CD4-positive, alpha-beta T cell (primary cell): Measurements from ENCODE around the gene SCLT1. TPM values are rescaled to one million over a fixed set of nuclear protein-coding genes. Genes with fewer than 3 reads are reported as not detected.
A peak's percentile ranks its signal among the peaks of the same experiment; 100 is the strongest.

Source experiments
- ATAC-seq: fragments of 200-7000 bp; cut with Tn5 transposase; one replicate; pipeline ENCODE4 v1.10.0; 2022; ENCODE audit warnings: mild to moderate bottlenecking; ENCODE audit not compliant: poor library complexity
- CTCF ChIA-PET: fragments of 350-600 bp; sonication (Branson Sonifier 250); formaldehyde crosslinking; loops from one replicate; lab custom pipeline; 2021; ENCODE audit warnings: antibody characterized with exemption, inconsistent platforms; lab: Charles Lee
- POLR2A ChIA-PET: fragments of 350-600 bp; sonication (Branson Sonifier 250); formaldehyde crosslinking; loops from one replicate; lab custom pipeline; 2021; ENCODE audit warnings: antibody characterized with exemption, inconsistent platforms; lab: Charles Lee
- DNase-seq, 14 experiments: peaks; one replicate each; pipeline ENCODE4 v3.0.0-alpha.2; 2013 to 2020; ENCODE audit warnings: mixed read lengths in 2 of 14
- H3K27ac ChIP-seq, 2 donors: one replicate each; pipeline versions ENCODE4 v1.5.1 to v1.7.0; 2013; ENCODE audit warnings: low read length in 2 of 2, low read depth in 1 of 2, mild to moderate bottlenecking in 1 of 2
- H3K27me3 ChIP-seq, 2 experiments: 1 replicate in 1 of 2; 2 replicates in 1 of 2; pipeline versions ENCODE4 v1.6.1 to v1.7.0; 2013; ENCODE audit warnings: low read length in 2 of 2, control low read depth in 1 of 2, mild to moderate bottlenecking in 1 of 2, moderate library complexity in 1 of 2; ENCODE audit not compliant: insufficient read depth in 2 of 2, control insufficient read depth in 1 of 2
- H3K36me3 ChIP-seq: one replicate; pipeline ENCODE4 v1.6.1; 2013; ENCODE audit warnings: low read length, control low read depth; ENCODE audit not compliant: insufficient read depth
- H3K4me1 ChIP-seq: one replicate; pipeline ENCODE4 v1.6.1; 2013; ENCODE audit warnings: low read length, control low read depth; ENCODE audit not compliant: insufficient read depth
- H3K4me3 ChIP-seq: one replicate; pipeline ENCODE4 v1.5.1; 2013; ENCODE audit warnings: mild to moderate bottlenecking, low read length, moderate library complexity
- H3K9me3 ChIP-seq, 2 experiments: 1 replicate in 1 of 2; 2 replicates in 1 of 2; pipeline versions ENCODE4 v1.6.1 to v1.7.0; 2013; ENCODE audit warnings: low read length in 2 of 2, mild to moderate bottlenecking in 2 of 2, control low read depth in 1 of 2, moderate library complexity in 1 of 2; ENCODE audit not compliant: control insufficient read depth in 1 of 2, insufficient read depth in 1 of 2
- H3K27ac Mint-ChIP-seq: one replicate; pipeline ENCODE4 v1.8.0; 2020; ENCODE audit warnings: mixed read lengths
- H3K27me3 Mint-ChIP-seq: one replicate; pipeline ENCODE4 v1.8.0; 2021; ENCODE audit warnings: mixed read lengths
- H3K36me3 Mint-ChIP-seq: one replicate; pipeline ENCODE4 v1.8.0; 2021; ENCODE audit warnings: low read depth, mixed read lengths
- H3K4me1 Mint-ChIP-seq: one replicate; pipeline ENCODE4 v1.8.0; 2021; ENCODE audit warnings: low read depth, mixed read lengths
- H3K4me3 Mint-ChIP-seq: one replicate; pipeline ENCODE4 v1.8.0; 2020; ENCODE audit warnings: mild to moderate bottlenecking, mixed read lengths
- H3K9me3 Mint-ChIP-seq: one replicate; pipeline ENCODE4 v1.8.0; 2020; ENCODE audit warnings: mixed read lengths
- intact Hi-C, 2 experiments: fragments of 100-400 bp; cut with DNase I in 1 of 2; cut with micrococcal nuclease in 1 of 2; formaldehyde crosslinking; loops; one replicate each; pipeline versions ENCODE4 v1.15.1 to v1.9.0; 2023 to 2025; cut with DNase I, micrococcal nuclease
- total RNA-seq, 174 experiments: library from RNA in 2 of 174; stranded (reverse) in 2 of 174; gene quantifications; one replicate each; pipeline ENCODE4 v1.2.3 and lab custom pipeline; 2021 to 2026
- TF ChIP-seq, protein P1 (sequence below): fragments of 200-600 bp; IDR thresholded peaks from one replicate; pipeline ENCODE4 v1.8.0; 2022; ENCODE audit warnings: antibody characterized with exemption, mild to moderate bottlenecking

The SCLT1 gene
- total RNA-seq, 2 experiments from 2014 or later = 21.8 to 21.9 TPM

GRCh38 chr4:129059028-129059427 lies 34.3 kb downstream of the SCLT1 start:
- H3K4me3 Mint-ChIP-seq = no peak overlapping the region
- no peak overlapping the region for H3K27ac ChIP-seq
- no peaks in the 10 kb centered on the region for H3K27me3 Mint-ChIP-seq
- ATAC-seq (no peak), DNase-seq (no peak)
- no peaks in the 10 kb centered on the region for H3K36me3 ChIP-seq
- peaks cover 35 to 82% of the 10 kb centered on the region in 2 experiments for H3K9me3 ChIP-seq
- TF ChIP-seq, protein P1, sequence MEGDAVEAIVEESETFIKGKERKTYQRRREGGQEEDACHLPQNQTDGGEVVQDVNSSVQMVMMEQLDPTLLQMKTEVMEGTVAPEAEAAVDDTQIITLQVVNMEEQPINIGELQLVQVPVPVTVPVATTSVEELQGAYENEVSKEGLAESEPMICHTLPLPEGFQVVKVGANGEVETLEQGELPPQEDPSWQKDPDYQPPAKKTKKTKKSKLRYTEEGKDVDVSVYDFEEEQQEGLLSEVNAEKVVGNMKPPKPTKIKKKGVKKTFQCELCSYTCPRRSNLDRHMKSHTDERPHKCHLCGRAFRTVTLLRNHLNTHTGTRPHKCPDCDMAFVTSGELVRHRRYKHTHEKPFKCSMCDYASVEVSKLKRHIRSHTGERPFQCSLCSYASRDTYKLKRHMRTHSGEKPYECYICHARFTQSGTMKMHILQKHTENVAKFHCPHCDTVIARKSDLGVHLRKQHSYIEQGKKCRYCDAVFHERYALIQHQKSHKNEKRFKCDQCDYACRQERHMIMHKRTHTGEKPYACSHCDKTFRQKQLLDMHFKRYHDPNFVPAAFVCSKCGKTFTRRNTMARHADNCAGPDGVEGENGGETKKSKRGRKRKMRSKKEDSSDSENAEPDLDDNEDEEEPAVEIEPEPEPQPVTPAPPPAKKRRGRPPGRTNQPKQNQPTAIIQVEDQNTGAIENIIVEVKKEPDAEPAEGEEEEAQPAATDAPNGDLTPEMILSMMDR = no peak
- H3K4me1 ChIP-seq = no peaks in the 10 kb centered on the region
- no peaks in the 10 kb centered on the region for H3K27me3 ChIP-seq
- intact Hi-C loops = no loop called here
- H3K4me3 ChIP-seq = no peak overlapping the region
- H3K9me3 Mint-ChIP-seq = peaks cover 37% of the 10 kb centered on the region
- H3K4me1 Mint-ChIP-seq = no peaks in the 10 kb centered on the region
- no peak overlapping the region for H3K27ac Mint-ChIP-seq
- ChIA-PET CTCF (no interaction called here), POLR2A (no interaction called here)
- peaks cover 79% of the 10 kb centered on the region for H3K36me3 Mint-ChIP-seq

DNA sequence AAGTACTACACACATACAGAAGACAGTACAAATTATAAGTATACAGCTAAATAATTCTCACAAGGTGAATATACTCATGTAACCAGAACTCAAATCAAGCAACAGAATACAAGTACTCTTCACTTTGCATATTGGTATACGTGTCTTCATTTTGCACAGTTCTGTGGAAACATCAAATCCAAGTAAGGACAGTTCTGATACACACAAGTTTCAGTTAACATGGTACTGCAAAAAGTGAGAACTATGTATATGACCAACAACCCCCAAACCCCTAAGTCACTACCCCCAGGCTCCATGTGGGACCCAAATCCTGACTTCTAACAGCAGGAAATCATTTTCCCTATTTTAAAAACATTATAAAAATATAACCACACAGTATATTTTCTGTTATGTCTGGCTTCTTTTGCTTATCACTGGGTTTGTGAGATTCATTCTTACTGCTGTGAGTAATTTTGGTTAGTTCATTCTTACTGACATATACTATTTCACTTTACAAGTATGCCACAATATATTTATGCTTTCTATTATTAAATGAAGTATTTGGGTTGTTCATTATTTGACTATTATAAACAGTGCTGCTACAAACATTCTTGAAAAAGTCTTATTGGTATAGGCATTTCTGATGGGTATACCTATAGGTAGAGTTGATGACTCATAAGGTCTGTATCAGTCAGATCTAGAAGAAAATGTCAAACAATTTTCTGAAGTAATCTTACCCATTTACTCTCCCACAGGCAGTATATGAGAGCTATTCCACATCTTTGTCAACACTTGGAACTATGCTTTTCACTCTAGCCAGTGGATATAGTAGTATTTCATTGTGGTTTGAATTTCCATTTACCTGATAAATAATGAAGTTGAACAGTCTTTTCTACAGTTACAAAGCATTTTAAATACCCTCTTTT lies 47.0 kb downstream of the SCLT1 start:
- no peaks in the 10 kb centered on the region for H3K9me3 ChIP-seq
- H3K4me3 ChIP-seq = no peak overlapping the region
- Mint-ChIP-seq H3K27ac (no peak overlapping the region), H3K4me3 (no peak overlapping the region), H3K9me3 (peaks cover 4% of the 10 kb centered on the region), H3K4me1 (peaks cover 12% of the 10 kb centered on the region), H3K27me3 (no peaks in the 10 kb centered on the region), H3K36me3 (peaks cover 12% of the 10 kb centered on the region)
- intact Hi-C loops = loop anchor here in 1 of 2 experiments (10.0 kb wide), 1 partner anchor 48 kb away; the partner anchor contains the start of genes C4orf33 and SCLT1
- ChIA-PET POLR2A (no interaction called here), CTCF (no interaction called here)
- H3K36me3 ChIP-seq = no peaks in the 10 kb centered on the region
- H3K27me3 ChIP-seq = no peaks in the 10 kb centered on the region
- no peak overlapping the region for H3K27ac ChIP-seq
- TF ChIP-seq, protein P1 = no peak
- ATAC-seq = no peak
- DNase-seq = no peak
- no peaks in the 10 kb centered on the region for H3K4me1 ChIP-seq

GRCh38 chr4:129043523-129043922 lies 49.8 kb downstream of the SCLT1 start:
- peaks cover 18% of the 10 kb centered on the region for H3K36me3 Mint-ChIP-seq
- CTCF ChIA-PET = no interaction called here
- intact Hi-C loops = loop anchor here in 1 of 2 experiments (10.0 kb wide), 1 partner anchor 51 kb away; the partner anchor contains the start of genes C4orf33 and SCLT1
- no peak for ATAC-seq
- no peaks in the 10 kb centered on the region for H3K9me3 Mint-ChIP-seq
- H3K27ac Mint-ChIP-seq = no peak overlapping the region
- no peaks in the 10 kb centered on the region for H3K9me3 ChIP-seq
- TF ChIP-seq, protein P1 = no peak
- no peaks in the 10 kb centered on the region for H3K27me3 ChIP-seq
- peaks cover 12% of the 10 kb centered on the region for H3K4me1 Mint-ChIP-seq
- peak in 2 of 14 experiments; percentile 6 to 13 for DNase-seq
- POLR2A ChIA-PET = interaction anchor here (0.9 to 1.1 kb wide), 2 partner anchors 50 to 52 kb away, joined by 3 read pairs; partner anchors contain the start of genes C4orf33 and SCLT1
- H3K36me3 ChIP-seq = peaks cover 3% of the 10 kb centered on the region
- no peak overlapping the region for H3K4me3 ChIP-seq
- H3K4me1 ChIP-seq = no peaks in the 10 kb centered on the region
- no peaks in the 10 kb centered on the region for H3K27me3 Mint-ChIP-seq
- H3K27ac ChIP-seq = no peak overlapping the region
- H3K4me3 Mint-ChIP-seq = no peak overlapping the region
